GM21576 (cell line): ENCODE results near the gene ADSS2.
"Not testable (repeated sequence)": the region's sequence is repeated elsewhere in the genome, so short reads cannot be mapped to it uniquely, and the experiment has no call there.

Source experiments
- ATAC-seq: cut with Tn5 transposase; IDR thresholded peaks from one replicate; pipeline ENCODE4 v1.9.1; 2021; ENCODE audit warnings: mild to moderate bottlenecking, moderate library complexity; ENCODE audit not compliant: unreplicated experiment

Gene ADSS2

GRCh38 chr1:244451539-244451950 is at the start of gene ADSS2:
Gene ADSS2, minus strand, starts transcription at chr1:244451909. Its CDS starts 92 bp downstream, at chr1:244451817.
- ATAC-seq: no peak

GRCh38 chr1:244500515-244500914 is 48.8 kb upstream of the ADSS2 start:
- ATAC-seq: not testable (repeated sequence)

- not testable (repeated sequence) for ATAC-seq
Measured at GRCh38 chr1:244499484-244499883, 47.8 kb upstream of the ADSS2 start.

- ATAC-seq: no peak
Measured at GRCh38 chr1:244497805-244498204, 46.1 kb upstream of the ADSS2 start.

GRCh38 chr1:244496186-244496585 is 44.5 kb upstream of the ADSS2 start:
- ATAC-seq: no peak

- ATAC-seq: no peak
Measured at GRCh38 chr1:244494653-244495052, 42.9 kb upstream of the ADSS2 start.

- ATAC-seq: not testable (repeated sequence)
Measured at GRCh38 chr1:244484971-244485370, 33.3 kb upstream of the ADSS2 start.

- ATAC-seq: no peak
Measured at GRCh38 chr1:244473059-244473605, 21.4 kb upstream of the ADSS2 start.

GRCh38 chr1:244466724-244467123 is 15.0 kb upstream of the ADSS2 start:
- no peak for ATAC-seq

GRCh38 chr1:244461245-244462071 is 9.7 kb upstream of the ADSS2 start, which contains the start of gene CATSPERE:
Gene CATSPERE, plus strand, starts transcription at chr1:244461273. Its CDS starts 157 bp downstream, at chr1:244461430.
- ATAC-seq: peak; percentile 99

- no peak for ATAC-seq
Measured at GRCh38 chr1:244460197-244460596, 8.5 kb upstream of the ADSS2 start.

GRCh38 chr1:244458781-244459180 is 7.1 kb upstream of the ADSS2 start:
- no peak for ATAC-seq

GRCh38 chr1:244456586-244456985 is 4.9 kb upstream of the ADSS2 start:
- no peak for ATAC-seq

GRCh38 chr1:244454412-244454811 is 2.7 kb upstream of the ADSS2 start:
- no peak for ATAC-seq

GRCh38 chr1:244451951-244452795 is 464 bp upstream of the ADSS2 start:
- ATAC-seq: peak; percentile 89

- ATAC-seq: peak; percentile 19
Measured at GRCh38 chr1:244450597-244451538, 841 bp downstream of the ADSS2 start.

- no peak for ATAC-seq
Measured at GRCh38 chr1:244449936-244450508, 1.7 kb downstream of the ADSS2 start.

- no peak for ATAC-seq
Measured at GRCh38 chr1:244448279-244449036, 3.3 kb downstream of the ADSS2 start.

GRCh38 chr1:244447552-244447951 is 4.2 kb downstream of the ADSS2 start:
- ATAC-seq: no peak
